H9 (cell line): Measurements from ENCODE around the gene GPC6. TPM values are rescaled to one million over a fixed set of nuclear protein-coding genes. Genes with fewer than 3 reads are reported as not detected.

Experiments
- DNase-seq: peaks from one replicate; pipeline ENCODE4 v3.0.0-alpha.2; 2017
- H2AFZ ChIP-seq: one replicate; pipeline ENCODE4 v1.6.1; 2013; ENCODE audit warnings: mild to moderate bottlenecking, low read length, control low read depth, moderate library complexity
- H2AK5ac ChIP-seq: 2 replicates; pipeline ENCODE4 v1.6.1; 2013; ENCODE audit warnings: low read length, control low read depth, mixed read lengths; ENCODE audit not compliant: insufficient read length
- H2BK120ac ChIP-seq: one replicate; pipeline ENCODE4 v1.6.1; 2013; ENCODE audit warnings: low read depth, mild to moderate bottlenecking, low read length, control low read depth, inconsistent platforms; ENCODE audit not compliant: poor library complexity, severe bottlenecking
- H2BK12ac ChIP-seq: 2 replicates; pipeline ENCODE4 v1.6.1; 2013; ENCODE audit warnings: low read length, control low read depth, mixed read lengths, low read depth; ENCODE audit not compliant: insufficient read length
- H2BK15ac ChIP-seq: 2 replicates; pipeline ENCODE4 v1.6.1; 2013; ENCODE audit warnings: low read depth, low read length, control low read depth
- H2BK20ac ChIP-seq: one replicate; pipeline ENCODE4 v1.6.1; 2013; ENCODE audit warnings: low read depth, mild to moderate bottlenecking, low read length, control low read depth, inconsistent platforms; ENCODE audit not compliant: poor library complexity, severe bottlenecking
- H2BK5ac ChIP-seq: 2 replicates; pipeline ENCODE4 v1.6.1; 2013; ENCODE audit warnings: low read length, control low read depth, mixed read lengths; ENCODE audit not compliant: insufficient read length
- H3K14ac ChIP-seq: 2 replicates; pipeline ENCODE4 v1.6.1; 2013; ENCODE audit warnings: low read length, control low read depth; ENCODE audit not compliant: insufficient read depth
- H3K18ac ChIP-seq: 2 replicates; pipeline ENCODE4 v1.6.1; 2013; ENCODE audit warnings: low read depth, mild to moderate bottlenecking, mixed read lengths, low read length, control low read depth; ENCODE audit not compliant: insufficient read length
- H3K23ac ChIP-seq: 2 replicates; pipeline ENCODE4 v1.6.1; 2013; ENCODE audit warnings: low read length, control low read depth, mixed read lengths, low read depth; ENCODE audit not compliant: insufficient read length
- H3K23me2 ChIP-seq: 2 replicates; pipeline ENCODE4 v1.6.1; 2013; ENCODE audit warnings: low read depth, mild to moderate bottlenecking, mixed read lengths, low read length, control low read depth; ENCODE audit not compliant: insufficient read length, poor library complexity, severe bottlenecking
- H3K27ac ChIP-seq: 2 replicates; pipeline ENCODE4 v1.5.1; 2013; ENCODE audit warnings: low read length, control low read depth, mixed read lengths, low read depth; ENCODE audit not compliant: insufficient read length
- H3K27me3 ChIP-seq: 2 replicates; pipeline ENCODE4 v1.6.1; 2013; ENCODE audit warnings: low read length, control low read depth, inconsistent platforms; ENCODE audit not compliant: insufficient read depth
- H3K4ac ChIP-seq: 2 replicates; pipeline ENCODE4 v1.6.1; 2013; ENCODE audit warnings: low read depth, mild to moderate bottlenecking, control low read depth, inconsistent platforms, low read length, moderate library complexity
- H3K4me1 ChIP-seq: 2 replicates; pipeline ENCODE4 v1.6.1; 2013; ENCODE audit warnings: low read length, control low read depth, inconsistent platforms; ENCODE audit not compliant: insufficient read depth
- H3K4me2 ChIP-seq: 2 replicates; pipeline ENCODE4 v1.6.1; 2013; ENCODE audit warnings: low read length, control low read depth, mixed read lengths; ENCODE audit not compliant: insufficient read length, insufficient read depth
- H3K56ac ChIP-seq: 2 replicates; pipeline ENCODE4 v1.6.1; 2013; ENCODE audit warnings: low read depth, mild to moderate bottlenecking, mixed read lengths, low read length, control low read depth; ENCODE audit not compliant: insufficient read length
- H3K79me1 ChIP-seq: 2 replicates; pipeline ENCODE4 v1.6.1; 2013; ENCODE audit warnings: low read depth, mild to moderate bottlenecking, moderate library complexity, low read length, control low read depth, inconsistent platforms; ENCODE audit not compliant: insufficient read depth, poor library complexity, severe bottlenecking
- H3K79me2 ChIP-seq: 2 replicates; pipeline ENCODE4 v1.6.1; 2013; ENCODE audit warnings: low read length, control low read depth, inconsistent platforms; ENCODE audit not compliant: insufficient read depth
- H3K9ac ChIP-seq: 2 replicates; pipeline ENCODE4 v1.6.1; 2013; ENCODE audit warnings: low read length, control low read depth, mixed read lengths; ENCODE audit not compliant: insufficient read length; ENCODE audit errors: extremely low read depth
- H3K9me3 ChIP-seq: one replicate; pipeline ENCODE4 v1.6.1; 2013; ENCODE audit warnings: low read depth, low read length, inconsistent platforms; ENCODE audit not compliant: control insufficient read depth
- H3T11ph ChIP-seq: one replicate; pipeline ENCODE4 v1.6.1; 2013; ENCODE audit warnings: mild to moderate bottlenecking, low read length, control low read depth, inconsistent platforms
- H4K20me1 ChIP-seq: one replicate; pipeline ENCODE4 v1.6.1; 2013; ENCODE audit not compliant: control insufficient read depth, insufficient read length, insufficient read depth
- H4K5ac ChIP-seq: 2 replicates; pipeline ENCODE4 v1.6.1; 2013; ENCODE audit warnings: low read depth, mild to moderate bottlenecking, mixed read lengths, low read length, control low read depth; ENCODE audit not compliant: insufficient read length
- H4K8ac ChIP-seq: replicated peaks from 2 replicates; pipeline ENCODE4 v1.6.1; 2013; ENCODE audit warnings: low read length, control low read depth, mixed read lengths, low read depth; ENCODE audit not compliant: insufficient read length
- H4K91ac ChIP-seq: 2 replicates; pipeline ENCODE4 v1.6.1; 2013; ENCODE audit warnings: low read depth, mild to moderate bottlenecking, moderate library complexity, mixed read lengths, low read length, control low read depth; ENCODE audit not compliant: insufficient read length
- H3K27ac Mint-ChIP-seq, 3 experiments: 2 replicates in 2 of 3; 3 replicates in 1 of 3; pipeline ENCODE4 v1.8.0; 2020 to 2021; ENCODE audit warnings: mixed read lengths in 3 of 3, mild to moderate bottlenecking in 1 of 3, moderate library complexity in 1 of 3
- H3K27me3 Mint-ChIP-seq: 2 replicates; pipeline ENCODE4 v1.8.0; 2021; ENCODE audit warnings: low read depth, mild to moderate bottlenecking, moderate library complexity, mixed read lengths
- H3K36me3 Mint-ChIP-seq, 3 experiments: 2 replicates in 2 of 3; 3 replicates in 1 of 3; pipeline ENCODE4 v1.8.0; 2020 to 2021; ENCODE audit warnings: low read depth in 3 of 3, mixed read lengths in 3 of 3; ENCODE audit not compliant: insufficient read depth in 1 of 3
- H3K4me1 Mint-ChIP-seq, 2 experiments: 2 replicates each; pipeline ENCODE4 v1.8.0; 2020; ENCODE audit warnings: mixed read lengths in 2 of 2
- H3K4me3 Mint-ChIP-seq, 2 experiments: 2 replicates in 1 of 2; 3 replicates in 1 of 2; pipeline ENCODE4 v1.8.0; 2020 to 2021; ENCODE audit warnings: mild to moderate bottlenecking in 2 of 2, mixed read lengths in 2 of 2, moderate library complexity in 1 of 2
- H3K9me3 Mint-ChIP-seq, 2 experiments: 2 replicates in 1 of 2; 3 replicates in 1 of 2; pipeline ENCODE4 v1.8.0; 2020; ENCODE audit warnings: mild to moderate bottlenecking in 2 of 2, mixed read lengths in 2 of 2, moderate library complexity in 1 of 2
- WGBS: extraction: QIAGEN DNeasy Blood & Tissue Kit; methylation state at CpG from one replicate; pipeline ENCODE4 v1.1.7; 2013; ENCODE audit warnings: missing lambda C conversion rate, low lambda C conversion rate, mixed read lengths; ENCODE audit not compliant: insufficient read length; ENCODE audit errors: extremely low coverage; 5-methylcytosine and 5-hydroxymethylcytosine counted together
- total RNA-seq: library from RNA; stranded (reverse); gene quantifications from 2 replicates; pipeline ENCODE4 v1.2.1, GENCODE V29; 2021
- TF ChIP-seq, protein P1 (sequence below): fragments of 200-600 bp; sonication (generic); conservative IDR thresholded peaks from 3 replicates; pipeline ENCODE4 v1.8.0; 2021; ENCODE audit warnings: antibody characterized with exemption, mild to moderate bottlenecking

GPC6 gene
- total RNA-seq, 1 experiment from 2014 or later = 15.6 TPM

DNA sequence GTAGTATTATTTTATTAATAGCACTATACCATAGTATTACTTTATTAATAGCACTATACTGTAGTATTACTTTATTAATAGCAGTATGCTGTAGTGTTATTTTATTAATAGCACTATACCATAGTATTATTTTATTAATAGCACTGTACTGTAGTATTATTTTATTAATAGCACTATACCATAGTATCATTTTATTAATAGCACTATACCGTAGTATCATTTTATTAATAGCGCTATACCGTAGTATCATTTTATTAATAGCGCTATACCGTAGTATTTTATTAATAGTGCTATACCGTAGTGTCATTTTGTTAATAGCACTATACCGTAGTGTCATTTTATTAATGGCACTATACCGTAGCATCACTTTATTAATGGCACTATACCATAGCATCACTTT, 191.8 kb downstream of the GPC6 start:
- H2BK12ac ChIP-seq = no peak overlapping the region
- no peaks in the 10 kb centered on the region for H3K36me3 Mint-ChIP-seq
- no peak overlapping the region for H3K4me2 ChIP-seq
- H4K8ac ChIP-seq = no peak overlapping the region
- H3K4me1 Mint-ChIP-seq = peaks cover 30 to 32% of the 10 kb centered on the region in 2 experiments
- no peak overlapping the region for H2BK120ac ChIP-seq
- no peaks in the 10 kb centered on the region for H3K79me1 ChIP-seq
- no CpG with 5 or more reads among the region's 8 CpGs for WGBS
- no peaks in the 10 kb centered on the region for H3K23me2 ChIP-seq
- H2AFZ ChIP-seq = no peak overlapping the region
- H4K91ac ChIP-seq = no peak overlapping the region
- DNase-seq = no peak
- no peak overlapping the region for H3K27ac ChIP-seq
- no peaks in the 10 kb centered on the region; the same call in 1 of the 2 replicates for H3K79me2 ChIP-seq
- H4K5ac ChIP-seq = no peak overlapping the region
- no peak overlapping the region for H3K23ac ChIP-seq
- H3K4ac ChIP-seq = no peak overlapping the region
- H3K4me3 Mint-ChIP-seq = no peak overlapping the region
- TF ChIP-seq, protein P1, sequence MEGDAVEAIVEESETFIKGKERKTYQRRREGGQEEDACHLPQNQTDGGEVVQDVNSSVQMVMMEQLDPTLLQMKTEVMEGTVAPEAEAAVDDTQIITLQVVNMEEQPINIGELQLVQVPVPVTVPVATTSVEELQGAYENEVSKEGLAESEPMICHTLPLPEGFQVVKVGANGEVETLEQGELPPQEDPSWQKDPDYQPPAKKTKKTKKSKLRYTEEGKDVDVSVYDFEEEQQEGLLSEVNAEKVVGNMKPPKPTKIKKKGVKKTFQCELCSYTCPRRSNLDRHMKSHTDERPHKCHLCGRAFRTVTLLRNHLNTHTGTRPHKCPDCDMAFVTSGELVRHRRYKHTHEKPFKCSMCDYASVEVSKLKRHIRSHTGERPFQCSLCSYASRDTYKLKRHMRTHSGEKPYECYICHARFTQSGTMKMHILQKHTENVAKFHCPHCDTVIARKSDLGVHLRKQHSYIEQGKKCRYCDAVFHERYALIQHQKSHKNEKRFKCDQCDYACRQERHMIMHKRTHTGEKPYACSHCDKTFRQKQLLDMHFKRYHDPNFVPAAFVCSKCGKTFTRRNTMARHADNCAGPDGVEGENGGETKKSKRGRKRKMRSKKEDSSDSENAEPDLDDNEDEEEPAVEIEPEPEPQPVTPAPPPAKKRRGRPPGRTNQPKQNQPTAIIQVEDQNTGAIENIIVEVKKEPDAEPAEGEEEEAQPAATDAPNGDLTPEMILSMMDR = no peak
- no peak overlapping the region for H2BK20ac ChIP-seq
- H2BK5ac ChIP-seq = no peak overlapping the region
- H2AK5ac ChIP-seq = no peak overlapping the region
- no peak overlapping the region for H3K9ac ChIP-seq
- H3K27me3 Mint-ChIP-seq = no peaks in the 10 kb centered on the region
- no peak overlapping the region for H2BK15ac ChIP-seq
- no peaks in the 10 kb centered on the region for H3K9me3 ChIP-seq
- H3K14ac ChIP-seq = no peak overlapping the region
- H3K9me3 Mint-ChIP-seq = no peaks in the 10 kb centered on the region
- no peak overlapping the region for H3K56ac ChIP-seq
- H3K27ac Mint-ChIP-seq = no peak overlapping the region
- peaks cover 19% of the 10 kb centered on the region for H3K4me1 ChIP-seq
- no peaks in the 10 kb centered on the region for H4K20me1 ChIP-seq
- no peak overlapping the region for H3K18ac ChIP-seq
- H3K27me3 ChIP-seq = no peaks in the 10 kb centered on the region
- no peak overlapping the region for H3T11ph ChIP-seq
